Suprapubic skin (tissue), 3 donors: ENCODE measurements around the gene ANO3.

ENCODE experiments used
- CTCF ChIP-seq, 2 donors: fragments of 200-600 bp in 1 of 2; fragments of 450-650 bp in 1 of 2; sonication (generic) in 1 of 2; IDR thresholded peaks; one replicate each; pipeline ENCODE4 v1.5.1; 2016 to 2019; ENCODE audit warnings: antibody characterized with exemption in 2 of 2, mild to moderate bottlenecking in 1 of 2, moderate library complexity in 1 of 2
- EP300 ChIP-seq: sonication (generic); formaldehyde crosslinking; IDR thresholded peaks from one replicate; pipeline ENCODE4 v1.6.1; 2017; ENCODE audit warnings: antibody characterized with exemption
- POLR2A ChIP-seq, 2 donors: fragments of 450-650 bp; IDR thresholded peaks; one replicate each; pipeline ENCODE4 v1.6.1; 2017; ENCODE audit warnings: antibody characterized with exemption in 2 of 2, mild to moderate bottlenecking in 2 of 2, moderate library complexity in 2 of 2

GRCh38 chr11:26537341-26537740 lies 205.4 kb downstream of the ANO3 start:
- TF ChIP-seq CTCF (IDR thresholded peaks at IDR 0.05), result no peak
- TF ChIP-seq POLR2A (IDR thresholded peaks at IDR 0.05), result no peak
- no peak for TF ChIP-seq EP300
